ENCODE measurements around the gene SV2B.

GRCh38 chr15:91291673-91292072, 191.6 kb downstream of the SV2B start:
- TF ChIP-seq CTCF (conservative IDR thresholded peaks at IDR 0.05) = no peak
- no peak for TF ChIP-seq EZH2 (IDR thresholded peaks at IDR 0.05; ENCODE audit: low read depth)
